SK-N-MC (cell line): Measurements from ENCODE around the gene TIMM23.
"Not testable (repeated sequence)": the region's sequence is repeated elsewhere in the genome, so short reads cannot be mapped to it uniquely, and the experiment has no call there.

Experiments used
- EZH2 ChIP-seq: fragments of 200-600 bp; sonication (generic); IDR thresholded peaks from one replicate; pipeline ENCODE4 v1.6.1; 2017; ENCODE audit warnings: antibody characterized with exemption
- FOXP2 ChIP-seq: optimal IDR thresholded peaks from 2 replicates; pipeline ENCODE3; 2011; ENCODE audit warnings: mild to moderate bottlenecking, moderate library complexity; ENCODE audit not compliant: insufficient read depth; ENCODE audit errors: extremely low read length, control extremely low read depth
- POLR2AphosphoS5 ChIP-seq: IDR thresholded peaks from 2 replicates; pipeline ENCODE4 v1.6.1; 2012; ENCODE audit warnings: mild to moderate bottlenecking, low read depth, low read length, borderline replicate concordance

DNA sequence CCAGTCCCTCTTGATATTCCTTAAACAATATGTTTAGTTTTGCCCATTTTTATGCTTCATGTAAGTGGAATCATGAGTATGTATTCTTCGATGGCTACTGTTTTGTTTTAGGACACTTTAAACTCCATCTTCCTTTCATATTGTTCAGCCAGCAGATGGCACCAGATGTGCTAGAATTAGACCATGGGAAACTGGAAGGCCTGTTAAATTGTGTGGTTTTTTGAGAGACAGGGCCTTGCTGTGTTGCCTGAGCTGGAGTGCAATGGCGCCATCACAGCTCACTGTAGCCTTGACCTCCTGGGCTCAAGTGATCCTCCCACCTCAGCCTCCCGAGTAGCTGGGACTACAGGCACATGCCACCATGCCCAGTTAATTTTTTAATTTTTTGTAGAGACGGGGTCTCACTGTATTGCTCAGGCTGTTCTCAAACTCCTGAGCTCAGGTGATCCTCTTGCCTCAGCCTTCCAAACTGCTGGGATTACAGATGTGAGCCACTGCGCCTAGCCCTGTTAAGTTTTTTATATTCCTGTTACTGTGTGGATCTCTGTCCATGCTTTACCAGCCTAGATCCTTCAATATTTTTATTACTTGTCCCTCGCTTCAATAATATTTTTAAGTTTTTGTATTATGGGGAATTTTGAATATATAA, 11.4 kb downstream of the TIMM23 start:
- not testable (repeated sequence) for TF ChIP-seq EZH2, POLR2AphosphoS5, FOXP2
